ENCODE measurements around the gene FADS1.
A peak's percentile ranks its signal among the peaks of the same experiment; 100 is the strongest.

FADS1 gene

DNA sequence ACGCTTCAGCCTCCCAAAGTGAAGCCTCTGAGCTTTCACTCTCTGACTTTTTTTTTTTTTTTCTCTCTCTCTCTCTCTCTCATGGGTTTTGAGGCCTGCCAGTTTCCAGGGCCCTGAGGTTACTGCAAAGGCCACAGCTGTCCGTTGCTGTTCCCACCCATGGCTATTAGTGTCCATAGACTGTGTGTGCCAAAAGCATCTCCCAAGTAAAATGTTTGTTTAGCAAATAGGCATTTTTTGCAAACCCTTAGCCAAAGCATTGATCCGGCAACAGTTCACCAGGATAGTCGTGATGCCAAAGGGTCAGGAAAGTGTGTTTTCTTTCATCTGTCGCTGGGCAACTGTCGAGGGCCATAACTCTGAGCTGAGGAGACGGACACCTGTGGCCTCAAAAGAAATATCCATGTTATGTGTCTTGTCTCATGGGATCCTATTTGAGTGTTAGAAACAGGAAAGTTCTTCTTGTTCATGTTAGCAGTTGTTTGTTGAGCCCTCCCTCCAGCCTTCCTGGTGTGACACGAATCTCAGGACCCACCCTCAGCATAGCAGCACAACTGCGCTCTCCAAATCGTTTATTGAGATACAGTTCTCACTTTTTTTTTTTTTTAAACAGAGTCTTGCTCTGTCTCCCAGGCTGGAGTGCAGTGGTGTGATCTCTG, 29.7 kb upstream of the FADS1 start:
- no peak for DNase-seq (ENCODE audit: low spot score)

DNA sequence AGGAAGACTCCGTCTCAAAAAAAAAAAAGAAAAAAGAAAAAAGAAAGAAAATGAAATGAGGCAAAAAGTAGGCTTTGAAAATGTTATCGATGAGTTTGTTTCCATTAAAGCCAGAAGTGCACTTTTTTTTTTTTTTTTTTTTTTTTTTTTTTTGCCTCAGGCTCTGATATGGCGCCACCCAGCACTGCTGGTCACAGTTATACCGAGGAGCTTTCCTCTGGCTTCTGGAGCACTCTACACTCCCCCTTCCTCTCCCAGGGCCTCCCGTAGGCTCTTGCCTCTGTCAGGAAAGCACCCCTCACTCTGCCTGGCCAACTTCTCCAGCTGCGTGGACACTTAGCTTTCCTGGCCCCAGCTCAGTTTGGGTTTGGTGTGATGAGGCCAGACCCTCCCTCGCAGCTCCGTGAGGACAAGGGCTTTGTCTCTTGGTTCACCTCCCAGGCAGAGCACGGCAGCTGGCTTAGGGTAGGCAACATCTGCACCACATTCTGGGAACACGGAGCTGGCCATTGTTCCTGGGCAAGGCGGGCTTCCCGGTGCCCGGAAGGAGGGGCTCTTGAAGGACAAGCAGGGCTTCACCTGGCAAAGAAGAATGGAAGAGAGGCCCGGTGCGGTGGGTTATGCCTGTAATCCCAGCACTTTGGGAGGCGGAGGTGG, 28.2 kb upstream of the FADS1 start:
- no peak for DNase-seq (ENCODE audit: low spot score)

DNA sequence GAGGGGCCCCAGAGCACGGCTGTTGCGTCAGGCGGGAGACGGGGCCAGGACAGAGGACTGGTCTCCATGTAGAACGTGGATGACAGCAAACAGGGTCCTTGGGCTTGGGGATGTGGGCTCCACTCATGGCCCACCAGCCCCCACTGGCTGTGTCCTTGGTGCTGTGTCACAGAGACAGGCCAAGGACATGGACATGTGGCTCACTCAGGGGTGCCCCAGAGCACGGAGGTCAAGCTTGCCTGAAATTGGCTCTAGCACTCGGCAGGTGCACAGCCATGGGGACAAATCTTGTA, 25.7 kb upstream of the FADS1 start:
- DNase-seq (ENCODE audit: low spot score): no peak

DNA sequence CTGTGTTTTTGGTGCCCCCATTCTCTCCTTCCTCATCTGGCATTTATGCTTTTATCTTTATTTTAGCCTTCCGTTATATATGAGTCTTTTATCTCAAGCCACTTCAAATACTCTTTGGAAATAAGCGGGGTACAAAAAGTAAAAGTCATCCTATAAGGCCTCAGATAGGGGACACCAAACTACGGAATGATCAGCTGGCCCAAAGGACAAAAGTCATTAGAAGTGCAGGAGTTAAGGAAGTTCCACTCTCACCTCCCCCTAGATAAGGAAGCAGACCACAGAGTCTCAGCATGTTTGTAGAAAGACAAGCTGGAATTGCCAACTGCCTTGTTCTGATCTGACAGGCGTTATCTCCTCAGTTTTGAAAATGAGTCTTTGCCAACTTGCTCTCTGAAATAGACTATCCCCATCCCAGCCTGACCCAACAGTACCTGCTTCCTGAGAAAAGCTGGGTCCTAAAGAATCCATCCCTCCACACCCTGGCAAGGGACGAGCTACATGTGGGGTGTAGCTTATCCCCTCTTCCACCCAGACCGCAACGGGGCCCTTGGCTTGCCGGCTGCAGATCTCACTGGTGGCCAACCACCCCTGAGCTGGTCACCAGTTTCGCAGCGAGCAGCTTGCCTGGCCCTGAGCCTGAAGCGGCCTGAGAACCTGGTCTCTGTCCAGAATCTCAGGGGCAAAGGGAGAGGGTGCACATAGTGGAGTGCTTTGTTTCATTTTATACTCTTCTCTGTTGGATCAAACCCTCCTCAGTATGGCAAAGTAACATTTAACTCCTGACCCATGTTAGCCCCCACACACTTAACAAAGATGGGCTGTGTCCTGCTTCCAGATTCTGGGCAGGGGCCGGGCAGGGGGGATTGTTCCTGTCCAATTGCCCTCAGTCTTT, 25.1 kb upstream of the FADS1 start:
- DNase-seq (ENCODE audit: low spot score): no peak

DNA sequence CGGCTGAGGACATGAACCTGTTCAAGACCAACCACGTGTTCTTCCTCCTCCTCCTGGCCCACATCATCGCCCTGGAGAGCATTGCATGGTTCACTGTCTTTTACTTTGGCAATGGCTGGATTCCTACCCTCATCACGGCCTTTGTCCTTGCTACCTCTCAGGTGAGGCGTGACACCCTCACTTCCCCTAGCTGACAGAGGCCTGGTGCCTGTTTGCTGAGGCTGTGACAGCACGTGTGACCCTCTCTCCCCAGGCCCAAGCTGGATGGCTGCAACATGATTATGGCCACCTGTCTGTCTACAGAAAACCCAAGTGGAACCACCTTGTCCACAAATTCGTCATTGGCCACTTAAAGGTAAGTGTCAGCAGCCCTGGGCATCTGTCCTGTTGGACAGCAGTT, 23.6 kb upstream of the FADS1 start:
- no peak for DNase-seq (ENCODE audit: low spot score)

DNA sequence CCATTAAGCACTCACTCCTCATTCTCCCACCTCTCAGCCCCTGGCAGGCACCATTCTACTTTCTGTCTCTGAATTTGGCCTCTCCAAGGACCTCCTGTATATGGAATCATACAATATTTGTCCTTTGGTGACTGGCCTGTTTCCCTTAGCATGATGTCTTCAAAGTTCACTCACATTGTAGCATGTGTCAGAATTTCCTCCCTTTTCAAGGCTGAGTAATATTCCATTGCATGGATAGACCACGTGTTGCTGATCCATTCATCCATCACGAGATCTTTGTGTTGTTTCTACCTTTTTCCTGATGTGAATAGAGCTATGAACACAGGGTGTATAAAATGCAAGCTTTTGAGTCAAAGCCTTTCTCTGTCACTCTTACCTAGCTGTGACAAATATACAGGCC, 22.9 kb upstream of the FADS1 start:
- DNase-seq (ENCODE audit: low spot score): no peak

DNA sequence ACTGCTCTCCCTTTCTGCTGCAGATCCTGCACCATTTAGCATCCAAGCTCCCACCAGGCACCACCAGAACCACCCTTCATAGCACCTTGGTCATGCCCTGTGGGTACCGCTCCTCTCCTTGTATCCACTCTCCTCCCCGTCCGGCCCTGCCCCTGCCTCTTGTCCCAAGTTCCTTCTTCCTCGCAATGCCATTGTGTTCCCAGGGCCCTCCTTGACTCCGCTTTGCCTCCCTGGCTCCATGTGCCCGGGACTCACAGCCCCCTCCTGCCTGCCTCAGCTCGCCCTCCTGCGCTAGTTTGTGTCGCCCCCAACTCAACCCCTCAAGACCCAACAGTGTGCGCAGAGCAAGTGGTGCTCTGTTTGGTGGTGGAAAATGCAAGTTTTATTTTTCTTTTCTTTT, 22.1 kb upstream of the FADS1 start:
- no peak for DNase-seq (ENCODE audit: low spot score)

DNA sequence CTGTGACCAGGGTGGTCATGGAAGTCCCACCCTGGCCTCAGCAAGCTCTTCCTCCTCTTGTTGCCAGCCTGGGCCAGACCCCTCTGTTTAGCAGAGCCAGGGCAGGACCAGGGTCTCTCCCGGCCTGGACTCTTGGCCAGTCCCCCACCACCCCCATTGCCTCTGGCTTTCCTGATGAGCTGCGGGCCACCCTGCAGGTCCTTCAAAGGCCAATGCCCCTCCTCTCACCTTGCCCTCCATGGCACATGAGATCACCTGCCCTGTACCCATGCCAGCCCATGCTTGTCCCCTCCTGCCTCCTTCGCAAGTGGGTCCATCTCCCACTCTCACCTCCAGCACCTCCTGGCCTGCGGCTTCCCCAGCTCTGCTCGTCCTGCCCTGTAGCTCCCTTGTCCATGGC, 21.7 kb upstream of the FADS1 start:
- no peak for DNase-seq (ENCODE audit: low spot score)

DNA sequence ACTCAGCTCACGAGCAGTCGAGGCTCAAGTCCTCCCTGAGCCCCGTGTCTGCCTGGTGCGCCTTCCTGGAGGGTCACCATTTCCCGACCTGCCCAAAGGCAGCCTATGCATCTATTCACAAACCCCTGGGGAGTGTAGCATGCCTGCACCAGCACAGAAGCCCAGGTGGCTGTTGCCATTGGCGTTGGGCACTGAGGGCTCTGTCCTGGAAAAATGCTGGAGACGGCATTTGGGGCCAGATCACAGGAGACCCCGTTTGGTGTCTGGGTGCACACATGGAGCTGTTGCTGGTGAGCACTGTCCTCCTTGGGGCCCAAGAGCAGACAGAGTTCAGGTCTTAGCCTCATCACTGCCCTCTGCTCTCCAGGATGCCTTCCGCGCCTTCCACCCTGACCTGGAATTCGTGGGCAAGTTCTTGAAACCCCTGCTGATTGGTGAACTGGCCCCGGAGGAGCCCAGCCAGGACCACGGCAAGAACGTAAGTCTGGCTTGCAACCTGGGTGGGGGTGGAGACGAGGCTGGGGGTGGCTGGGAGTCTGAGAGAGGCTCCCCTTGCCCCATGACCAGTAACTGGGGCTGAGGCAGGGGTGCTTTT, 20.7 kb upstream of the FADS1 start:
- DNase-seq (ENCODE audit: low spot score): no peak

DNA sequence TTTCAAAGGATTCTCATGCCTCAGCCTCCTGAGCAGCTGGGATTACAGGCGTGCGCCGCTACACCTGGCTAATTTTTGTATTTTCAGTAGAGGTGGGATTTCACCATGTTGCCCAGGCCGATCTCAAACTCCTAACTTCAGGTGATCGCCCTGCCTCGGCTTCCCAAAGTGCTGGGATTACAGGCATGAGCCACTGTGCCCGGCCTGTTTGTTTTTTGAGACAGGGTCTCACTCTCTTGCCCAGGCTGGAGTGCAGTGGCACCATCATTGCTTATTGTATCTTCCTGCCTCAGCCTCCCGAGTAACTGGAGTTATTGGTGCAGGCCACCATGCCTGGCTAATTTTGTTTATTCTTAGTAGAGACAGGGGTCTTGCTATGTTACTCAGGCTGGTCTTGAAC, 19.4 kb upstream of the FADS1 start:
- DNase-seq (ENCODE audit: low spot score): no peak

DNA sequence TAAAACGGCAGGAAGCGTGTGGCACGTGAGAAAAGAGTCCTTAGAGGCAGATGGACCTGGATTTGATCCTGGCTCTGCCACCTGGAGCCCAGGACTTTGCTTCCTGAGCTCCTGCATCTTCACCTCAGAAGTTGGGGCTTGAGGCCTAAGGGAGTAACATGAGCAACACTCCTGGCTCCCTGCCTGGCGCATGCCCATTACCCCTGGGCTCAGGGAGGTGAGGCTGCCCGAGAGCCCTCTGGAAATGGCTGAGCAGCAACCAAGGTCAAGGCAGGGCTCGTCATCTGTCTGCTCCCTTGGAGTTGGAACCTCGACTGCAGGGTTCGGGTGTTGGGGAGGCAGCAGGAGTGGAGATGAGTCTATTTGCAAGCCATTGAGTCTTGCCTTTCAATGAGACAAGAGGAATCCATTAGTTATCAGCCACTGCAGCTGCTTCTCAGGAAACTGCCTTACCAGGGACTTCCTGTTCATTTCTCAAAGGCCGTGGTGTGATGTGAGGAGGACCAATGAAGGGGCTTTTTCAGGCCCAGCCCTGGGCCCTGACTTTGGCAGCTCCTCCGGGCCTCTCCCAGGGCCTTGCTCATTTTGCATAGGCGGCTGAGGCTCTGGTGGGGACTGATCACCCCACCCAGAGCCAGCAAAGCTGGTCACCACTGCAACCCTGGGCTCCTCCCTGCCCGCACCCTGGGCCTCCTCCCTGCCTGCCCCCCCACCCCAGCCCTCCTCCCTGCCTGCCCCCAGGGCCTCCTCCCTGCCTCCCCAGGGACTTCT, 17.7 kb upstream of the FADS1 start:
- no peak for DNase-seq (ENCODE audit: low spot score)

DNA sequence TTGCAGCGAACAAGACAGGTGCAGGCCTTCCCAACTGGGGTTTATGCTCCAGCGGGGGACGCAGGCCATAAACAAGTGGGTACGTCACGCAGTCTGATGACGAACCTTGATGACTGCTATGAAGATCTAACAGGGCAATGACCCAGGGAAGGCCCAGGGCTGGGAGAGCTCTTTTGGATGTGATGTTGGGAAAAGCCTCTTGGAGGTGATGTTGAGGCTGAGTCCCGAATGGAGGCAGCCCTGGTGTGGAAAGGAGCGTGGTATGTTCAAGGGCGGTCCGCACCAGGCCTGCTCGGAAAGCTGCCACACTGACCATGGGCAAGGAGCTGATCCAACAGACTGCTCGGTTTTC, 17.1 kb upstream of the FADS1 start:
- DNase-seq (ENCODE audit: low spot score): no peak

DNA sequence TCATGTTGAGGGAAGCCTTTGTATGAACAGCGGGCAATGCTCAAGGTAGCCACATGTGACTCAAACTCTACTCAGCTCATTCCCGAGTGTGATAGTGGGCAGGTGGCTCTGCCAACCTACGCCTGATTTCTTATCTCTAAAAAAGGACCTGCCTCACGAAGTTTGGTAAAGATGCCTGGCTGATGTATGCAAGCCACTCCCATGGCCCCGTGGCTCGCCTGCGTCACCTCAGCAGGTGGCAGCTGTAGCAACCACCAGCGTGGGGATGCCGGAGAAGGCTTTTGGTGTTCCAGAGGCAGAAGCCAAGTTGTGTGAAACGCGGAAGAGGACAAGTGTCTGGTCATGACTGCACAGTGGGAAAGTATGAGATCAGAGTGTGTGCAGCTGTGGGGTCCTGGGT, 16.7 kb upstream of the FADS1 start:
- DNase-seq (ENCODE audit: low spot score): no peak

DNA sequence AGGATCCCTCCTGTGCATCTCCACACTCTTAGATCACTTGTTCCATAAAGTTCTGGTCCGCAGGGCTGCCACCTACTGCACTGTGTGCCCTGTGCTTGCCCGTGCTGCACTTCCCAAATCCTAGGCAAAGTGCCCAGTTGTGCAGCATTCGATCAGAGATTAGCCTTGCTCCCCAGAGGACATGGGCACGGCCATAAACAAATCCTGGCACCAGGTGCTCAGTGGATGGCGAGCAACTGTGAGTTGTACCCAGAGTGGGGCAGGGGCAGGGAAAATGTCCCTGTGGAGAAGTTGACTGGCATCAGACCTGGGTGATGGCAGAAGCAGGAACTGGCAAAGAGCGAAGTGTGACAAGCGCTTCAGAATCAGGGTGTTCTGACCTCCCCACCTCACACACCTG, 16.0 kb upstream of the FADS1 start:
- no peak for DNase-seq (ENCODE audit: low spot score)

DNA sequence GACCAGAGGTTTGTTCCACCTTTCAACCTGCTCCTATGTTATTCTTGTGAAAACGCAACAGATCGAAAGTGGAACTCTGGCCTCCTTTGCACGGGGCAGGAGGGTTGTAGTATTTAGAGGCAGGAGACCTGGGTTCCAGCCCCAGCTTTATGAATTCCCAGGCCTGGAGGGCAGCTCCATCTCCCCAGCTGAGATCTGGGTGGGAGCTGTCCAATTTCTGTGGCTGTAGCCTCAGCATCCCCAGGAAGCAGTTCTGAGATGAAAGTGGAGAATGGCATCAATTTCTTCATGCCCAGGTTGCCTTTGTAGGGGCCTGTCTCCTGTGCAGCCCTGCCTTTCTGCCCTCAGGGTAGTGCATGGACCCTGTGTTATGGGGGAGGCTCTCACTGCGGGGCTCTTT, 15.4 kb upstream of the FADS1 start:
- DNase-seq (ENCODE audit: low spot score): no peak

DNA sequence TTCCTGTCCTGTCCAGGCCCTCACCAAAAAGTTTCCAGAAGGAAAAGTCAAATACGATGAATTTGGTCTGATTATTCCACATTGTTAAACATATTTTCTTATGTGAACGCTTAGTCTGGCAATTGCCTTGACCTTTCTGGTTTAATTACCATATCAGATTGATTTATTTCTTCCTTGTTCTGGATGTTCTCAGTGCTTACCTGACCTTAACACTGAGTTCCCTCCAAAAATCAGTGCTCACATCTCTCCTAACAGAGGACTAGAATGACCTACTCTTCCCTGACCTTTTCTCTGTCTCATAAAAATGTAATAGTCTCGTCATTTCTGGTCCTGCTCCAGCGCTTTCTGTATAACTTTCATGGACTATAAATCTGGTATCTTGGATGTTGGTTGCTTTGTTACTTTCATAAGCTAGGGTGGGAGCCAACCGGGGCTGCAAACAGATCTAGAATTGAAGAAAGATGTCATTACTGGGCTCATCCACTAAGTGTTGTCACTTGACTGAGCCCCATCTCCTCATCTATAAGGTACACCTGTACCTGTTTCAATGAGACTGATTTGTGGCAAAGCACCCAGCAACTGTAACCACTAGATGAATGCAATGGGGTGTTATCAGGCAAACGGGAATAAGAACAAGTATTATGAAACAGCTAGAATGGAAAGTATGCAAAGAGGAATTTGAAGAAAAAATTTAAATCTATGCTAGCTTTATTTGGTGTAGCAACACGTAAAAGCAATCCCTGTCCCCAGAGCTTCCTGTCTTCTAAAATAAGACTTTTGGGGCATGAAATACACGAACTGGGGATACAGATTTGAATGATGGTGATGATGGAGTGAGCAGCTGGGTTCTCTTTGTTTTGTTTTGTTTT, 13.7 kb upstream of the FADS1 start:
- DNase-seq (ENCODE audit: low spot score): no peak

DNA sequence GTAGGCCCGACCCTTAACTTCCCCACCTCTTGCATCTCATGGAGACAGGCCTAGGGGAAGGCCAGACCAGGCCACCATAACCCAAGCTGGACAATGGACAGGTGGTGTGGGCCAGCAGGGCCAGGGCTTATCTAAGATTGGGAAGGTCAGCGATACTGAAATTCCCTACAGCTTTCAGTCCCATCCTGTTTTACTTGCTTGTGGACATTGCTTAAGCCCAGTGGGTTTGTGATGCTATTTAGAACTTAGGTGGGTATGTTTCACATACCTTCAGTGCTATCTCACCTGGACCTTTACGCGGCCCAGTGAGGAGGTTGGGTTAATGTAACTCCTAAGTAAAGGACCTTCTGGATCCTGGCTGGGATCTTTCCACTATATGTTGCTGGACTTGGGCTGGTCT, 13.0 kb upstream of the FADS1 start:
- no peak for DNase-seq (ENCODE audit: low spot score)

DNA sequence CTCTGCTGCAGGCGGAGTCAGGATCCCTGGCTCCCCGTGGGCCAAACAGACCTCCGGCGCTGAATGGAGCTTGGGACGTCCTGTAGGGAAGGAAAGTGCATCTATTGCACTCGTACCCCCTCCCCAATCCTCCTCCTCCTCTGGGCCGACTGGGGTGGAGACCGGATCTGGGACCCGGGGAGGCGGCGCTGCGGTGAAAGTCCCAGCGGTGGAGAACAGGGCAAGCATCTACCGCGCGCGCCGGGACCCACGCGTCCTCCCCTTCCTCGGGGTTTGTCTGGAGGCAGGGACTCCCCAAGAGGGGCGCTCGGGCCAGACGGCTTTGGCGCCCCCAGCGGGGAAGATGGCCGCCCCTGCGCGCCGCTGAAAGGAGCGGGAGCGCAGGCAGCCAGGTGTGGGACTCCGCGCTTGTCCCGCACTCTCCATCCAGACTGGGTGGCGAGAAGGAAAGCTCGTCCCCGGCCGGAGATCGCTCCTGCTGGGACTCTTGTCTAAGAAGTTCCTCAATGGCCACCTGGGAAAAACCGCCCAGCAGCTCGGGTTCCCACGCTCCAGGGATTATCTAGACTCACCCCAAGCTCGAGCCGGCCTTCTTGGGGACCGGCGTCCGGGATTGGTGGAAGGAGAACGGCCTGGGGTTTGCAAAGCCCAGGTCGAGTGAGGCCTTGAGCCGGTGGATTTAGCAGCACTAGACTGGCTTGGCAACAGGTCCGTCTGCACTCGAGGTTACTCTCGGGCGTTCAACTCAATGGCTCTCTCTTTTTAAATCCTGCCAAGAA, 12.0 kb upstream of the FADS1 start:
- DNase-seq (ENCODE audit: low spot score): peak; percentile 75

DNA sequence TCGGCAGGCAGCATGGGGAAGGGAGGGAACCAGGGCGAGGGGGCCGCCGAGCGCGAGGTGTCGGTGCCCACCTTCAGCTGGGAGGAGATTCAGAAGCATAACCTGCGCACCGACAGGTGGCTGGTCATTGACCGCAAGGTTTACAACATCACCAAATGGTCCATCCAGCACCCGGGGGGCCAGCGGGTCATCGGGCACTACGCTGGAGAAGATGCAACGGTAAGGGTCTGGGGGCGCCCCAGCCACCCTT, 11.5 kb upstream of the FADS1 start:
- no peak for DNase-seq (ENCODE audit: low spot score)

DNA sequence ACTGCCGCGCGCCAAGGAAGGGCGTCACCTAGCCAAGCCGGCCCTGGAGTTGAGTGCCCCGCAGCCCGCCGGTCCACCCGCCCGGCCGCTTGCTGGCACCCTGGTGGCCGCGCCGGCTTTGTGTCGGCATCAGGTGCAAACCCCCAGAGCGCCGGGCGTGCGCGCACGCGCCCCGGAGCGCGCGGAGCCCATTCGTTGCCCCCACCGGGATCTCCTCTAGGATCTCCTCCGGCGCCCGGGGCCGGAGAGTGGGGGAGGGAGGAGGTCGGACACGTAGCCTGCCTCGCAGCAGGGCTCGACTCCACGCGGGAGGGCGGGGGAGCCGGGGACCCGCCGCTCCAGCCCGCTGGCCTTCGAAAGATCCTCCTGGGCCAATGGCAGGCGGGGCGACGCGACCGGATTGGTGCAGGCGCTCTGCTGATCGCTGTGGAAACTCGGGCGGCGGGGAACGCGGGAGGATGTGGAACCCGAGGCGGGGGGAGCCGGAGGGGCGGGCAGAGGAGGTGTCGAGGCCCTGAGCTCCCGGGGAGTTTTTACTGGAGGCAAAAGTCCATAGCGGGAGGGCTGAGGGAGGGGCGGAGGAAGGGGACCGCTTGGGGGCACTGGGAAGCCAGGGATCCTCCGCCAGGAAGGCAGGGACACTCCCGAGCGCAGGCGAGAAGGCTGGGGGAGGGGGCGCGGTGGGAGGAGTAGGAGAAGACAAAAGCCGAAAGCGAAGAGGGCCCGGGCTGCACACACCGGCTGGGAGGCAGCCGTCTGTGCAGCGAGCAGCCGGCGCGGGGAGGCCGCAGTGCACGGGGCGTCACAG, 11.0 kb upstream of the FADS1 start, which contains the start of gene FADS2:
TSS of gene FADS2 (plus strand) at position 730 of the 808 bp plus-strand sequence. CDS start 91 bp downstream, outside the sequence.
- peak; percentile 98 for DNase-seq (ENCODE audit: low spot score)

All from ecto neural progenitor cell (in vitro differentiated cells).